HG03432 (cell line): ENCODE results near the gene CCT6B.
A peak's percentile ranks its signal among the peaks of the same experiment; 100 is the strongest.
"Not testable (repeated sequence)": the region's sequence is repeated elsewhere in the genome, so short reads cannot be mapped to it uniquely, and the experiment has no call there.

Experiments used
- ATAC-seq: cut with Tn5 transposase; IDR thresholded peaks from one replicate; pipeline ENCODE4 v1.9.1; 2021; ENCODE audit warnings: mild to moderate bottlenecking, moderate library complexity; ENCODE audit not compliant: unreplicated experiment

The CCT6B gene, protein sequence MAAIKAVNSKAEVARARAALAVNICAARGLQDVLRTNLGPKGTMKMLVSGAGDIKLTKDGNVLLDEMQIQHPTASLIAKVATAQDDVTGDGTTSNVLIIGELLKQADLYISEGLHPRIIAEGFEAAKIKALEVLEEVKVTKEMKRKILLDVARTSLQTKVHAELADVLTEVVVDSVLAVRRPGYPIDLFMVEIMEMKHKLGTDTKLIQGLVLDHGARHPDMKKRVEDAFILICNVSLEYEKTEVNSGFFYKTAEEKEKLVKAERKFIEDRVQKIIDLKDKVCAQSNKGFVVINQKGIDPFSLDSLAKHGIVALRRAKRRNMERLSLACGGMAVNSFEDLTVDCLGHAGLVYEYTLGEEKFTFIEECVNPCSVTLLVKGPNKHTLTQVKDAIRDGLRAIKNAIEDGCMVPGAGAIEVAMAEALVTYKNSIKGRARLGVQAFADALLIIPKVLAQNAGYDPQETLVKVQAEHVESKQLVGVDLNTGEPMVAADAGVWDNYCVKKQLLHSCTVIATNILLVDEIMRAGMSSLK

DNA sequence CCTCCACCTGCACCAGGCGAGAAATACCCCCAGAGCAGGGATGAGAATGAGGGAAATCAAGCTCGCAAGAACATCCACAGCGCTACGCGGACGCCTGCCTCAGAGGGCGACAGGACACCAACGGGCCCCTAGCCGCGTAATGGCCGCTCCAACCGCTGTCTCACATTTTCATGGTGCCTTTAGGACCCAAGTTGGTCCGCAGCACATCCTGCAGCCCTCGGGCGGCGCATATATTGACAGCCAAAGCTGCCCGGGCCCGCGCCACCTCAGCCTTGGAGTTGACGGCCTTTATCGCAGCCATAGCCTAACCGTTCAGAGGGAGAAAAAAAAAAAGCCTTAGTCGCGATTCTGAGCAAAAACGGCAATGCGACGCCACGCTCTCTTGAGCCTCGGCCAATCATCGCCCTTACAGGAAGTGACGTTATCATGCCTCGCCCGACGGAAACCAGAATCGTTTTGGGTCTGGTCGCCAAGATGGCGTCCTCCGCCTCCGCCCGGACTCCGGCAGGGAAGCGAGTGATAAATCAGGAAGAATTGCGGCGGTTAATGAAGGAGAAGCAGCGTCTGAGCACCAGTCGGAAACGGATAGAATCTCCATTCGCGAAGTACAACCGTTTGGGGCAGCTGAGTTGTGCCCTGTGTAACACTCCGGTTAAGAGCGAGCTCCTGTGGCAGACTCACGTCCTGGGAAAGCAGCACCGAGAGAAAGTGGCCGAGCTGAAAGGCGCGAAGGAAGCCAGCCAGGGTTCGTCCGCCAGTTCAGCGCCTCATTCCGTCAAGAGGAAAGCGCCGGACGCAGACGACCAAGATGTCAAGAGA lies at the start of gene CCT6B, which contains the start of gene ZNF830:
TSS of gene CCT6B (minus strand) at position 368 of the 819 bp plus-strand sequence. CDS start at position 301, 67 bp downstream.
TSS of gene ZNF830 (plus strand) at position 448 of the 819 bp plus-strand sequence. CDS start at position 475, 27 bp downstream.
- ATAC-seq, result peak; percentile 87

DNA sequence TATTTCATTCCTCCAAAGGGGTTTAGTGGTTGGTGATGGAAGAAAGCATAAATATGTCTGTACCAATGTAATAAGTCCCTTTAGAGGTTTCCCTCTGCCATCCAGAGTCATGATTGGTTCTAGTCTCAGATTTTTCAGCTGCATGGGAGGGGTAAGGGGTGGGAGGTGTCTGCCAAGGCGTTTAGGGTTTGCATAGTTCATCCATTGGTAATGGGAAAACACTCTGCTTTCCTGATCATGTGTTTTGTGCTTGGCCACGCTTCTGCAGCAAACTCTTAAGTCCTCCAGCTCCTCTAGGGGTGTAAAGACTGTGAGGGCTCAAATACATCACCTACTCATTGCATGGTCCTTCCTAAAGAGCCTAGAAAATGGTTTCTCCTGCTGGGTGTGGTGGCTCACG lies 48.8 kb upstream of the CCT6B start:
- ATAC-seq, result no peak

DNA sequence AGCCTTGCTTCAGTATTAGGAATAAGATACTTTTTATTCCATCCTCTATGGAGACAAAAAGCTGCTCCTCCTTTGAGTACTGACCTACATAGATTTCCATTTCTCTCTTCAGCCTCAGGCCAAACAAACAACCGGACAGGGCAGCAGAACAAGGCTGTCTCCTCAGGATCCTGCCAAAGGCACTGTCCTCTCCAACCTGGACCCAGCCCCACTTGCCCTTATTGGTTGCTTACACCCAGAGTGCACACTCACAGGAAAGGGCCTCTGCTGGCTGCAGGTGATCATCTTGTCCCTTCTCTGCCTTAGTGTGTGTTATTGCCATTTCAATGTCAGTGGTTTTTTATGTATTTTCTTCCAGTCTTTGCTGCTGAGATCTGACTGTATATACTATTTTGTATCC lies 45.7 kb upstream of the CCT6B start:
- no peak for ATAC-seq

DNA sequence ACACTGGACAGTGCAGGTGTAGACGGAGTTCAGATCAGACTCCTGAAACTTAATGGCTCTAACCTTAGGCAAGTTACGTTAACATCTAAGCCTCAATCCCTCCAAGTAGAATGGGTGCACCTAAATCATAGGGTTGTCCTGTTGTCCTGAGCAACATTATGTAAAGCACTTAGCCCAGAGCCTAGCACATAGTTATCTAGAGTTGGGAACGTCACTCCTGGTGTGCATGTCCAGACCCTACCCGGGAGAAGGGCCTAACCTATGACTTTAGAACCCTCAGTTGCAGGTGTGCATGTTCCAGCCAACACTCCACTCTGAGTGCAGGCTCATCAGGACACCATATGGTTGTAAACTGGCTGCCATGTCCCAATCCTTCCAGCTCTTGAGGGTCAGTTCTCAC lies 45.1 kb upstream of the CCT6B start:
- no peak for ATAC-seq

DNA sequence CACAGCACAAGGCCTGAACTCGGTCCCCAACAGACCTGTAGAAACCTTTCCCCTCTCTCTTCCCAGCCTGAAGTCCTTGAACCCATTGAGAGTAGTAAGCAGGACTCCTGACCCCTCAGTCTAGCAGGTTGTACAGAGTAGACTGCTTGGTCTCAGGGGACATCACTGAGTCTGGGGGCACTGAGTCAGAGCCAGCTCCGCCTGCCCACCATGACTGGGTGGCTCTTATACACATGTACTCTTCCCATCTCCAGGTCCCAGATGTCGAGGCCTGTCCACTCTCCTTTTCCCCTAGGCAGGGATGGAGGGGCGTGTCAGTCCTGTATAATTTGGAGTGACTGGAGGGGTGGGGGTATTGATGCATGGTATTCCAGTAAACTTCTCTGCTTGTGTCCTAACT lies 42.5 kb upstream of the CCT6B start:
- ATAC-seq, result no peak

DNA sequence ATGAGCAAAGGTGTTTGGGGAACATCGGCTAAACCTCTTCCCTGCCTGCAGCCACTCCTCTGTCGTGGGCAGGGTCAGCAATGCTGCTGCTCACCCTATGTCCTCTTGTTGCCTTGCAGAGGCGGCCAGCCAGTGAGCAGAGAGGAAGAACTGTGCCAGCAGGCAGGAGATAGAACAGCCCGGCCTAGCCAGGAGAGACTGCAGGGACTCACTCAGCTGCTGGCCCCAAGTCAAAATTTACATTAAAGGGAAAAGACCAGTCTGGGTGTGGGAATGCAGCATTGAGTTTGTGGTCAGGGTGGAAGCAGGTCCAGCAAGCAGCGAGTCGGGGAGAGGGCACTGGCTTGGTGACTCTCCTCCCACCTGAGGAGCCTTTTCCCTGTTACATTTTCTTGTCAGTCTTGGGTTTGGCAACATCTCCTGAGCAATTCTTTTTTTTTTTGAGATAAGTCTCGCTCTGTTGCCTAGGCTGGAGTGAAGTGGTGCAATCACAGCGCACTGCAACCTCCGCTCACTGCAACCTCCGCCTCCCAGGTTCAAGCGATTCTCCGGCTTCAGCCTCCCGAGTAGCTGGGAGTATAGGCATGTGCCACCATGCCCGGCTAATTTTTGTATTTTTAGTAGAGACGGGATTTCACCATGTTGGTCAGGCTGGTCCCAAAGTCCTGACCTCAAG lies 41.8 kb upstream of the CCT6B start:
- ATAC-seq, result no peak

DNA sequence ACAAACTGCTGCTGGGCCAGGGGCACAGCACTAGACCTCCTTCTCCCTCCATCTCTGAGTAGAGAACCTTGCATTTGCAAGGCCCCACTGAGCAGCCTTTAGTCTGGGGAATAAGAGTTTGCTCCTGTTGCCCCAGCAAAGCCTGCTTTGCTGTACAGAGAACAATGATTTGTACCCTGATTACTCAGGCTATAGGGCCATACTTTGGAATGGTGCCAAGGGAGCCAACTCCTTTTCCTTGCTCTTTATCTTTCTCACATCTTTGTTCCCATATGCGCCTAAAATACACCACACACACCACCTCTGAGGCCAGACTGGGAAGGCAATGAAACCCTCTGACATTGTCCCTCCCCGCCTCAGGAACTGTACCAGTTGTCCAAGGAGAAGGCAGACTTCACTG lies 40.3 kb upstream of the CCT6B start:
- ATAC-seq, result no peak

DNA sequence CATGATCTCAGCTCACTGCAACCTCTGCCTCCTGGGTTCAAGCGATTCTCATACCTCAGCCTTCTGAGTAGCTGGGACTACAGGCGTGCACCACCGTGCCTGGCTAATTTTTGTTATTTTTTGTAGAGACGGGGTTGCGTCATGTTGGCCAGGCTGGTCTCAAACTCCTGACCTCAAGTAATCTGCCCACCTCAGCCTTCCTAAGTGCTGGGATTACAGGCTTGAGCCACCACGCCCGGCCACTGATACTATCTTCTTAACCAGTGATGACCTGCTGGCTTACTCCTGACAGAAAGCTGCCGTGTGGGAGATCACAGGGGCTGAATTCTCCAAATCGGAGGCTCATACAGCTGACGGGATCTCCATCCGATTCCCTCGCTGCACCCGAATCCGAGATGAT lies 39.7 kb upstream of the CCT6B start:
- ATAC-seq, result not testable (repeated sequence)

DNA sequence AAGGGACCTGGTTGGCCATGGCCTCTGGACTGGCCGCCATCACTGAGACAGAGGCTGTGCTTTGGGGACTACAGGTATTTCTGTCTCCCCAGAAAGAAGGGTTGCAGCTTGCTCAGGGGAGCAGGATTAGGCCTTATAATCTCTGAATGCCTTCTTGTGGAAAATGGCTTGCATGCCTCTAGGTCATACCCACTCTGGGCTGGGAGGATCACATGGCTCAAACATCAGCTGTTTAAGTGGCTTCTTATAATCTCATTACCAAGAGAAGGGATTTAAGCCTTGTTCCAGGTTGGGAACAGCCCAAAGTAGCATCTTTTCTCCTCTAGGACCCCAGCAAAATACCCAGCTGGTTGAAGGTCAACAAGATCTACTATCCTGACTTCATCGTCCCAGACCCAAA lies 38.2 kb upstream of the CCT6B start:
- no peak for ATAC-seq

DNA sequence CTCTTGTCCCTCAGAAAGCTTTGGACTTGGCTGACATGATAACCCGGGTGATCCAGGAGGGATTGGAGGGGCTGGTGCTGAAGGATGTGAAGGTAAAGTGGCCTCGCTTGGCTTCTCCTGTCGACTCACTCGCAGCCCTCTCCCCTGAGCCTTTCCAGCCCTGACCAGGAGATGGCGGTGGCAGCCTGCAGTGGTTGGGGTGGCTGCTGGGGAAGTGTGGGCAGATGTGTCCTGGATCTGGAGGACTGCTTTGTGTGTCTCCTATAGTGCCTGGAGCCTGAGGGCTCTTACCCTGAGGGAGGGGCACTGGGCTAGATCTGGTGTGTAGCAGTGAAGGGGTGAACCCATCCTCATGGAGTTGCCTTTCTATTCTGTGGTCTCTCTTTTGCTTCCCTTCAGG lies 36.9 kb upstream of the CCT6B start:
- ATAC-seq, result no peak

DNA sequence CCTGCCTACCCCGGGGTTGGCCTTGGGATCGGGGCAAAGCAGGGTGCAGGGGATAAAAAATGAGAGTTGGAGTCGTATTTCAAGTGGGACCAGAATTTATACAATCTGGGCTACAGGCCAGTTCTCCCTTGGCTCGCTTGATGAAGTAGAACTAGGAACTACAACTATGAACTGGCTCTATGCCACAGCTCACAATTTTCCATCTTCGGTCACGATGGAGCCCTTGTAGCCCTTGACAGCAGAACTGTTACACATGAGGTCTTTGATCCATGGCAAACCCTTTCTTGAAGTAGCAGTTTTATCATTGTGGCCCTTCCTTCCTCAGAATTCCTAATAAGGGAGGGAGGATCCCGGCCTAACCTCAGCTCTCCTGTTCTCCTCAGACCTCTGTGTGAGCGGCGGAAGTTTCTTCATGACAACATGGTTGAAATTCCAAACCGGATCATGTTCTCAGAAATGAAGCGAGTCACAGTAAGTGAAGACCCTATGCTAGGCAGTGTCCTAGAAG lies 36.1 kb upstream of the CCT6B start:
- ATAC-seq, result no peak

DNA sequence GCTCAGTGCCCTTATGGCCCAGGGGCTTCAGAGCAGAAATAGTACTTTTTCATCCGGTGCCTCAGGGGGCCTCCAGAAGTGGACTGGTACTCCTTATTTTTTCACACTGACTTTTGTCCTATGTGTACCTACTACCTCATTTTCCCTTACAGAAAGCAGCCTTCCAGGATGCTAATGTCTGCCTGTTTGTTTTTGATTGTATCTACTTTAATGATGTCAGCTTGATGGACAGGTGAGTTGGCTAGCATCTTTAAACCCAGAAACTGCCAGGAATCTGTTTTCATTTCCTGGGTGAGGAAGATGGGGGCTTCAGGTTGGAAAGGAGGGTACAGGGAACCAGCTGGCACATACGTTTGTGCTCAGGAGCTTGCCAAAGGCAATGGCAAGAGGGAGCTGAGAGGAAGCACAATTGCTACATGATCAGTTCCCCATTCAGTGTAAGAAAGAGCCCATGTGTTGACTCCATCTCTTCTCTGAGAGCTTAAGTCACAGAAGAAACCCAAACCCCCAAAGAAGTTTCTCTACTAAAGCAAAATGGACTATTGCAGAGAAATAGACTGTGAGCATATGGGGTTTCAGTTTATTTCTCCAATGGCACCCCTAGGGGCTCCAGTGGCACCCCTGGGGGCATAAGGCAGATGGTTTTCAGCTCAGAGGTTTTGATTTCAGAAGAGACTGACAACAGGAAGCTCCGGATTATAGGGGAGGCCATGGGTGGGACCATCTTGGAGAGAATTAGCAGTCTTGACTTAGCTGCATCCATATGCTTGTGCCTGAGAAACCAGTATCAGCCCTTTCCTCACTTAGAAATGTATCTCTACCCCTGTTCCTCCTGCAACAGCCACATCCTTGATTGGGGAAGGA lies 35.4 kb upstream of the CCT6B start:
- no peak for ATAC-seq

DNA sequence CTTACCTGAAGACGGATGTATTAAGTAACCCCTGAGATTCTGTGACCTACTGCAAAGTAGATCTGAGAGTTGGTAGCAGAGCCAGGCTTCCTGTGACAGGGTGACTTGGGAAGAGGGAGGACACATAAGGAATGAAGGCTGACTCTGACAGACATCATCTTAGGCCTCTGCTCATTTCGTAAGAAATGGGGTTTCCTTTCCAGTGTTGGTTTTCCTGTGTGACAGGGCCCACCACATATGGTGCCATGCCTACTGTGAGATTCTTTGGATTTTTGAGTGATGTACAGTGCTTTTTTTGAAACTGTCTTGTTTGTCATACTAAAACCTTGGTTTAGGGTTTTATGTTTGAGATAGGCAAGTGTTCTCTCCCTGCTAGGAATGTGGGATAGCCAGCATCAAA lies 31.8 kb upstream of the CCT6B start:
- ATAC-seq, result no peak

DNA sequence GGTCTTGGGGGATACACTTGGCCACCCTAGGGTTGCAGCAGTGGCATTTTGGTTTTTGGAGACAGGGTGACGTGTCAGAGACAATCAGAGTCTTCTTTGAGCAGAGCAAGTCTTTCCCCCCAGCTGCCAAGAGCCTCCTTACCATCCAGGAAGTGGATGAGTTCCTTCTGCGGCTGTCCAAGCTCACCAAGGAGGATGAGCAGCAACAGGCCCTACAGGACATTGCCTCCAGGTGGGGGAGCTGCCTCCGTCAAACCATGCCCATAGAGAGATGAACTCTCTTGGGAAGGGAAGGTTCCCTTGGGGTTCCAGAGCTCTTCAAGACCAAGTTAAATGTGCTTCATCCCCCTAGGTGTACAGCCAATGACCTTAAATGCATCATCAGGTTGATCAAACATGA lies 30.3 kb upstream of the CCT6B start:
- no peak for ATAC-seq

DNA sequence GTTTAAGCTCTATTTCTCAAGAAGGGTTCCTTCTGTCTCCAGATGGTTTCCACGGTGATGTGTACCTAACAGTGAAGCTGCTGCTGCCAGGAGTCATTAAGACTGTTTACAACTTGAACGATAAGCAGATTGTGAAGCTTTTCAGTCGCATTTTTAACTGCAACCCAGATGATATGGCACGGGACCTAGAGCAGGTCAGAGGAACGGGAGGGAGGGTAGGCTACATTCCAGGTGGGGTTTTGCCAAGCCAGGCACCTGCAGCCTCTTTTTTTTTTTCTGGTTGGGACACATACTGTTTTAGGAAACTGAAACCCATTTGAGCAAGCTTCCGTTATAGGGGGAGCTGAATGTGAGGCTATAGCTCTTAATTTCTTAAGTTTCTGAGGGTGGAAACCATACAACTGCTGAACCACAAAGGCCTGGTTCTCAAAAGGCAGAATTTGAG lies 29.7 kb upstream of the CCT6B start:
- no peak for ATAC-seq

DNA sequence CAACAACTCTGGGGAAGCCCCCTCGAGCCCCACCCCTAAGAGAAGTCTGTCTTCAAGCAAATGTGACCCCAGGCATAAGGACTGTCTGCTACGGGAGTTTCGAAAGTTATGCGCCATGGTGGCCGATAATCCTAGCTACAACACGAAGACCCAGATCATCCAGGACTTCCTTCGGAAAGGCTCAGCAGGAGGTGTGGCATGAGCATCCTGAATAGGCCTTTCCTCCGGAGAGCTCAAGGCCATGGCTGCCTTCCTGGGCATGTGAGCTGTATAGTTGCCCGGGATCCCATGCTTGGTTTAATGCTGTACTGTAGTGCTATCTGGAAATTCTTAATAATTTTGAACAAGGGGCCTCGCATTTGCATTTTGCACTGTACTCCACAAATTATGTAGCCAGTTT lies 28.2 kb upstream of the CCT6B start:
- ATAC-seq, result no peak

DNA sequence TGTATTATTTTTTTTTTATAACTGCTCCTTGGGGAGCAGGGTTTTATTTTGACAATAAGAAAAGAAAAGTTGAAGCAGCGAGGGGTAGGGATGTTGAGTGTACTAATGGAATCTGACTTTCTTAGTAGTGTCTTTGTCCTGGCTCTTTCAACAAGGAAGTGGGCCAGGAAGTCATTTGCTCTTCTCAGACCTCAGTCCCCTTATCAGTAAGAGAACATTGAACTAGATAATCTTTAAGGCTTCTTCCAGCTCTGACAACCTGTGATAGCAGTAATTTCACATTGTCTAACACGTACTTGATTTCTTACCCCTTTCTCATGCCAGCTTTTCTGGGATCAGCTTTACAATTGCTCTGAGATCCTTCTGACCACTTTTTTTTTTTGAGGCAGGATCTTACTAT lies 27.4 kb upstream of the CCT6B start:
- no peak for ATAC-seq

DNA sequence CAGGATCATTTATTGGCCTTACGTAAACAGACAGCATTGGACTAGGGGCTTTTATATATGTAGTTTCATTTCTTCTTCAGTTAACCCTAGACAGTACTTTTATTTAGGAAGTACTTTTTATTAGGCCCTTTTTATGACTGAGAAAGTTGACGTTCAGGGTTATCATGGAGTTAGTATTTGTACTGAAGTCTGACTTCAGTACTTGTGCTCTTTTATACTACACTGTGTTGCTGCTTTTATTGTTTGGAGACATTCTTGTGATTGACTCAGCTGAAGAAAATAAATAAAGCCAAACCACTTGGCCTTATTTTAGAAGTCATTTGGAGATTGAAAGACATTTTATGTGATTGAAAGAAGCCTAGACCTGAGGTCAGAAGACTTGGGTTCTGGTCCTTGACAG lies 26.0 kb upstream of the CCT6B start:
- ATAC-seq, result no peak

DNA sequence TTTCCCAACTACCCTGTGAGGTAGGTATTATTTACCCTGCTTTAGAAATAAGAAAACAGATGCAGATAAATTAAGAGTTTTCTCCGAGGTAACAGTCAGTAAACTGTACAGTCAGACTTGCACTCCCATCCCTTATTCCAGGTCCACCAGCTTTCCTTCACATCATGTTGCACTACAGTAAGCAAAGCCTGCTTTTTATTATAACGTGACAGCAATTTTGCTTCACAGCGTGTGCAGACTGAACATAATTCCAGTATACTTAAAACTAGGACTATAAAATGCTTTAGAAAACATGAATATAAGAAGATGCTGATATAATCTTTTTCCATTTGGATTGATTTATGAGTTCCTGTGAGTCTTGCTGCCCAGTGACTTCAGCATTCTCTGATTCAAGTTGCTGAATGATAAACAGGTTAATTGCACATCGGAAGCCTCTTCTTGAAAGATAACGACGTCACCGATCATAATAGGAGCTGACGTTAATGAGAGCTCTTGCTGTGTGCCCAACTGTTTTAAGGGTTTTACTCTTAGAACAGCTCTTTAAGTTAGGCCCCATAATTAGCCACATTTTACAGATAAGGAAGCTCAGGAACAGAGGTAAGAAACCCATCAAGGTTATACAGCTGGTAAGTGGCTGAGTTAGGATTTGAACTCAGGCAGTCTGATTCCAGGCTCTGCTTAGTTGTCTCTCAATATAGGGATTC lies 20.4 kb upstream of the CCT6B start:
- no peak for ATAC-seq
